ENCODE results near the gene MACROH2A2.

DNA sequence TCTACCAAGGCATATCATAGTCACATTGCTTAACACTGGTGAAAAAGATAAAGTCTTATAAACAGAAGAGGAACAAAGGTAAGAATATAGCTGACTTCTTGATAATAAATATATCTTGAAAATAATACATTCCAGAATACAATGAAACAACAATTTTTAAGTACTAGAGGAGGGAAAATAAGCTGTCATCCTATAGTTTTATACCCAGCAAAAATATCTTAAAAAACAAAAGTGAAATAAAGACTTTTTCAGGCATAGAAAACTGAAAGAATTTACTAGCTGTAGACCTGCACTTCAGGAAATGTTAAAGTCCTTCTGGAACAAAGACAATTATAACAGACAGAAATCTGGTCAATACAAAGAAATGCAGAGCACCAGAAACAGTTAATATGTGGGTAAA is 21.4 kb upstream of the MACROH2A2 start:
- TF ChIP-seq, protein P1, sequence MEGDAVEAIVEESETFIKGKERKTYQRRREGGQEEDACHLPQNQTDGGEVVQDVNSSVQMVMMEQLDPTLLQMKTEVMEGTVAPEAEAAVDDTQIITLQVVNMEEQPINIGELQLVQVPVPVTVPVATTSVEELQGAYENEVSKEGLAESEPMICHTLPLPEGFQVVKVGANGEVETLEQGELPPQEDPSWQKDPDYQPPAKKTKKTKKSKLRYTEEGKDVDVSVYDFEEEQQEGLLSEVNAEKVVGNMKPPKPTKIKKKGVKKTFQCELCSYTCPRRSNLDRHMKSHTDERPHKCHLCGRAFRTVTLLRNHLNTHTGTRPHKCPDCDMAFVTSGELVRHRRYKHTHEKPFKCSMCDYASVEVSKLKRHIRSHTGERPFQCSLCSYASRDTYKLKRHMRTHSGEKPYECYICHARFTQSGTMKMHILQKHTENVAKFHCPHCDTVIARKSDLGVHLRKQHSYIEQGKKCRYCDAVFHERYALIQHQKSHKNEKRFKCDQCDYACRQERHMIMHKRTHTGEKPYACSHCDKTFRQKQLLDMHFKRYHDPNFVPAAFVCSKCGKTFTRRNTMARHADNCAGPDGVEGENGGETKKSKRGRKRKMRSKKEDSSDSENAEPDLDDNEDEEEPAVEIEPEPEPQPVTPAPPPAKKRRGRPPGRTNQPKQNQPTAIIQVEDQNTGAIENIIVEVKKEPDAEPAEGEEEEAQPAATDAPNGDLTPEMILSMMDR (IDR thresholded peaks at IDR 0.05 in 8 of 11, conservative IDR thresholded peaks at IDR 0.05 in 3 of 11): no peak
- TF ChIP-seq POLR2A (IDR thresholded peaks at IDR 0.05): no peak
